Measurements from ENCODE around the gene SUN3.

Gene SUN3

GRCh38 chr7:47967708-47968107, 61.2 kb downstream of the SUN3 start:
- no peaks in the 10 kb centered on the region for H3F3A ChIP-seq (ENCODE audit: low read depth)
- no peaks in the 10 kb centered on the region for H4K20me1 ChIP-seq (ENCODE audit: insufficient read depth, low read length, poor library complexity, severe bottlenecking)
- no peaks in the 10 kb centered on the region for H3K4me1 ChIP-seq (ENCODE audit: insufficient read depth, low read length, poor library complexity, severe bottlenecking)
- no peak overlapping the region for H3K9ac ChIP-seq (ENCODE audit: low read depth, low read length, poor library complexity, severe bottlenecking)
- TF ChIP-seq EZH2phosphoT487 (IDR thresholded peaks at IDR 0.05; ENCODE audit: borderline replicate concordance) = no peak
- TF ChIP-seq, protein P1, sequence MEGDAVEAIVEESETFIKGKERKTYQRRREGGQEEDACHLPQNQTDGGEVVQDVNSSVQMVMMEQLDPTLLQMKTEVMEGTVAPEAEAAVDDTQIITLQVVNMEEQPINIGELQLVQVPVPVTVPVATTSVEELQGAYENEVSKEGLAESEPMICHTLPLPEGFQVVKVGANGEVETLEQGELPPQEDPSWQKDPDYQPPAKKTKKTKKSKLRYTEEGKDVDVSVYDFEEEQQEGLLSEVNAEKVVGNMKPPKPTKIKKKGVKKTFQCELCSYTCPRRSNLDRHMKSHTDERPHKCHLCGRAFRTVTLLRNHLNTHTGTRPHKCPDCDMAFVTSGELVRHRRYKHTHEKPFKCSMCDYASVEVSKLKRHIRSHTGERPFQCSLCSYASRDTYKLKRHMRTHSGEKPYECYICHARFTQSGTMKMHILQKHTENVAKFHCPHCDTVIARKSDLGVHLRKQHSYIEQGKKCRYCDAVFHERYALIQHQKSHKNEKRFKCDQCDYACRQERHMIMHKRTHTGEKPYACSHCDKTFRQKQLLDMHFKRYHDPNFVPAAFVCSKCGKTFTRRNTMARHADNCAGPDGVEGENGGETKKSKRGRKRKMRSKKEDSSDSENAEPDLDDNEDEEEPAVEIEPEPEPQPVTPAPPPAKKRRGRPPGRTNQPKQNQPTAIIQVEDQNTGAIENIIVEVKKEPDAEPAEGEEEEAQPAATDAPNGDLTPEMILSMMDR (conservative IDR thresholded peaks at IDR 0.05; ENCODE audit: low read length) = no peak
- no peaks in the 10 kb centered on the region for H3K9me2 ChIP-seq (replicated peaks; ENCODE audit: low read depth, low read length)
- H3K4me2 ChIP-seq (ENCODE audit: low read depth, low read length, poor library complexity, severe bottlenecking) = no peak overlapping the region
- no peak overlapping the region for H3K4me3 ChIP-seq (ENCODE audit: low read length, poor library complexity, severe bottlenecking)
- H3K79me2 ChIP-seq (ENCODE audit: insufficient read depth, low read length) = no peaks in the 10 kb centered on the region
- no peak overlapping the region for H2AFZ ChIP-seq (ENCODE audit: low read length)
- no peaks in the 10 kb centered on the region for H3K9me3 ChIP-seq (ENCODE audit: insufficient read depth, low read depth, low read length)
- H3K36me3 ChIP-seq (ENCODE audit: insufficient read depth, low read length) = peaks cover 24% of the 10 kb centered on the region; the same call in 1 of the 2 replicates
- H3K27me3 ChIP-seq (ENCODE audit: insufficient read depth, low read length, poor library complexity, severe bottlenecking) = no peaks in the 10 kb centered on the region

- no peak overlapping the region for H3K4me3 ChIP-seq (ENCODE audit: low read length, poor library complexity, severe bottlenecking)
- no peaks in the 10 kb centered on the region for H3K79me2 ChIP-seq (ENCODE audit: insufficient read depth, low read length)
- no peak overlapping the region for H2AFZ ChIP-seq (ENCODE audit: low read length)
- no peaks in the 10 kb centered on the region for H3K4me1 ChIP-seq (ENCODE audit: insufficient read depth, low read length, poor library complexity, severe bottlenecking)
- TF ChIP-seq, protein P1 (conservative IDR thresholded peaks at IDR 0.05; ENCODE audit: low read length) = no peak
- TF ChIP-seq EZH2phosphoT487 (IDR thresholded peaks at IDR 0.05; ENCODE audit: borderline replicate concordance) = no peak
- H4K20me1 ChIP-seq (ENCODE audit: insufficient read depth, low read length, poor library complexity, severe bottlenecking) = no peaks in the 10 kb centered on the region
- H3K9ac ChIP-seq (ENCODE audit: low read depth, low read length, poor library complexity, severe bottlenecking) = no peak overlapping the region
- H3K4me2 ChIP-seq (ENCODE audit: low read depth, low read length, poor library complexity, severe bottlenecking) = no peak overlapping the region
- no peaks in the 10 kb centered on the region for H3K9me3 ChIP-seq (ENCODE audit: insufficient read depth, low read depth, low read length)
- no peaks in the 10 kb centered on the region for H3F3A ChIP-seq (ENCODE audit: low read depth)
- H3K27me3 ChIP-seq (ENCODE audit: insufficient read depth, low read length, poor library complexity, severe bottlenecking) = no peaks in the 10 kb centered on the region
- H3K9me2 ChIP-seq (replicated peaks; ENCODE audit: low read depth, low read length) = no peaks in the 10 kb centered on the region
- peaks cover 24% of the 10 kb centered on the region; the same call in 1 of the 2 replicates for H3K36me3 ChIP-seq (ENCODE audit: insufficient read depth, low read length)
Observed at GRCh38 chr7:47967123-47967522, 61.8 kb downstream of the SUN3 start.

GRCh38 chr7:47965456-47965855, 63.5 kb downstream of the SUN3 start:
- Histone ChIP-seq H3K9me3 (ENCODE audit: insufficient read depth, low read depth, low read length) (no peaks in the 10 kb centered on the region), H3K4me2 (ENCODE audit: low read depth, low read length, poor library complexity, severe bottlenecking) (no peak overlapping the region), H2AFZ (ENCODE audit: low read length) (no peak overlapping the region), H3F3A (ENCODE audit: low read depth) (no peaks in the 10 kb centered on the region), H3K4me3 (ENCODE audit: low read length, poor library complexity, severe bottlenecking) (no peak overlapping the region), H3K79me2 (ENCODE audit: insufficient read depth, low read length) (no peaks in the 10 kb centered on the region), H3K9ac (ENCODE audit: low read depth, low read length, poor library complexity, severe bottlenecking) (no peak overlapping the region), H3K9me2 (replicated peaks; ENCODE audit: low read depth, low read length) (no peaks in the 10 kb centered on the region), H4K20me1 (ENCODE audit: insufficient read depth, low read length, poor library complexity, severe bottlenecking) (no peaks in the 10 kb centered on the region), H3K27me3 (ENCODE audit: insufficient read depth, low read length, poor library complexity, severe bottlenecking) (no peaks in the 10 kb centered on the region), H3K4me1 (ENCODE audit: insufficient read depth, low read length, poor library complexity, severe bottlenecking) (no peaks in the 10 kb centered on the region), H3K36me3 (ENCODE audit: insufficient read depth, low read length) (peaks cover 24% of the 10 kb centered on the region; the same call in 1 of the 2 replicates)
- TF ChIP-seq, protein P1 (conservative IDR thresholded peaks at IDR 0.05; ENCODE audit: low read length) = no peak
- TF ChIP-seq EZH2phosphoT487 (IDR thresholded peaks at IDR 0.05; ENCODE audit: borderline replicate concordance) = no peak

Data from Loucy (cell line).